H1 (cell line): Measurements from ENCODE around the gene COQ8B. TPM values are rescaled to one million over a fixed set of nuclear protein-coding genes. Genes with fewer than 3 reads are reported as not detected.

Experiments used
- CTCF ChIA-PET: fragments of 300-600 bp; sonication (Branson Sonifier 250); formaldehyde crosslinking; loops from one replicate; lab custom pipeline; 2021; ENCODE audit not compliant: partially characterized antibody; lab: Charles Lee
- POLR2A ChIA-PET: fragments of 300-600 bp; sonication (Branson Sonifier 250); formaldehyde crosslinking; loops from one replicate; lab custom pipeline; 2021; ENCODE audit warnings: inconsistent platforms; ENCODE audit not compliant: partially characterized antibody; lab: Charles Lee
- DNase-seq, 2 experiments: peaks; one replicate each; pipeline versions ENCODE4 v3.0.0 to v3.0.0-alpha.2; 2010 to 2022; ENCODE audit warnings: low spot score in 2 of 2, low read depth in 1 of 2, mixed read lengths in 1 of 2
- FAIRE-seq: peaks from 2 replicates; lab custom pipeline; 2011; peaks lifted over from hg19 to GRCh38; lab: Jason Lieb, UNC
- H2AFZ ChIP-seq: 2 replicates; pipeline ENCODE4 v1.8.1; 2012; ENCODE audit warnings: low read length, inconsistent platforms
- H2AK5ac ChIP-seq: 2 replicates; pipeline ENCODE4 v1.6.1; 2013; ENCODE audit warnings: low read depth, low read length
- H2BK120ac ChIP-seq: replicated peaks from 2 replicates; pipeline ENCODE3; 2013; ENCODE audit warnings: low read depth, low read length, inconsistent platforms
- H2BK12ac ChIP-seq: 2 replicates; pipeline ENCODE4 v1.6.1; 2013; ENCODE audit warnings: low read depth, low read length
- H2BK15ac ChIP-seq: 2 replicates; pipeline ENCODE4 v1.6.1; 2013; ENCODE audit warnings: low read length
- H2BK20ac ChIP-seq: 2 replicates; pipeline ENCODE4 v1.6.1; 2013; ENCODE audit warnings: low read length
- H2BK5ac ChIP-seq: 2 replicates; pipeline ENCODE4 v1.6.1; 2013; ENCODE audit warnings: low read depth, low read length
- H3K14ac ChIP-seq: 2 replicates; pipeline ENCODE4 v1.6.1; 2013; ENCODE audit warnings: inconsistent platforms; ENCODE audit not compliant: insufficient read length
- H3K18ac ChIP-seq: 2 replicates; pipeline ENCODE4 v1.6.1; 2013; ENCODE audit warnings: low read length; ENCODE audit errors: extremely low read depth
- H3K23ac ChIP-seq: 2 replicates; pipeline ENCODE4 v1.6.1; 2013; ENCODE audit warnings: inconsistent platforms; ENCODE audit not compliant: insufficient read length
- H3K23me2 ChIP-seq: 2 replicates; pipeline ENCODE4 v1.6.1; 2013; ENCODE audit warnings: low read depth, low read length
- H3K27ac ChIP-seq: 2 replicates; pipeline ENCODE4 v1.6.1; 2011; ENCODE audit warnings: low read depth, low read length, inconsistent platforms
- H3K27me3 ChIP-seq, 4 experiments: replicated peaks in 1 of 4; 1 replicate in 1 of 4; 2 replicates in 3 of 4; pipeline versions ENCODE4 v1.6.1 to v1.8.1; 2011 to 2013; ENCODE audit warnings: low read length in 3 of 4, mild to moderate bottlenecking in 3 of 4, inconsistent platforms in 2 of 4, mixed read lengths in 2 of 4, moderate library complexity in 1 of 4; ENCODE audit not compliant: control insufficient read depth in 3 of 4, insufficient read depth in 3 of 4; ENCODE audit errors: extremely low read depth in 1 of 4
- H3K36me3 ChIP-seq, 4 experiments: 2 replicates each; pipeline versions ENCODE4 v1.6.1 to v1.8.1; 2011 to 2013; ENCODE audit warnings: mild to moderate bottlenecking in 4 of 4, low read length in 3 of 4, moderate library complexity in 2 of 4, control low read depth in 1 of 4, inconsistent platforms in 1 of 4; ENCODE audit not compliant: insufficient read depth in 4 of 4, control insufficient read depth in 2 of 4
- H3K4ac ChIP-seq: replicated peaks from 2 replicates; pipeline ENCODE3; 2013; ENCODE audit warnings: low read length, low read depth, mixed read lengths, inconsistent platforms; ENCODE audit not compliant: insufficient read length
- H3K4me1 ChIP-seq, 4 experiments: replicated peaks in 1 of 4; 1 replicate in 1 of 4; 2 replicates in 3 of 4; pipeline versions ENCODE4 v1.6.1 to v1.8.1; 2011 to 2013; ENCODE audit warnings: low read length in 3 of 4, inconsistent platforms in 2 of 4, mixed read lengths in 1 of 4; ENCODE audit not compliant: insufficient read depth in 4 of 4, control insufficient read depth in 3 of 4
- H3K4me2 ChIP-seq, 2 experiments: 2 replicates each; pipeline versions ENCODE4 v1.6.1 to v1.8.1; 2011 to 2013; ENCODE audit warnings: low read depth in 2 of 2, low read length in 2 of 2, control low read depth in 1 of 2, inconsistent platforms in 1 of 2, mild to moderate bottlenecking in 1 of 2; ENCODE audit not compliant: insufficient read depth in 1 of 2
- H3K4me3 ChIP-seq, 4 experiments: fragments of 200-600, 300-600 bp in 1 of 4; sonication (generic), shearing (Covaris generic), sonication (Bioruptor Twin) in 1 of 4; 2 replicates each; pipeline versions ENCODE4 v1.5.1 to v1.8.1; 2011 to 2016; ENCODE audit warnings: low read length in 4 of 4, low read depth in 3 of 4, control low read depth in 2 of 4, inconsistent platforms in 2 of 4, mild to moderate bottlenecking in 2 of 4, mixed read lengths in 1 of 4, moderate library complexity in 1 of 4; ENCODE audit not compliant: insufficient read depth in 2 of 4; ENCODE audit errors: extremely low read depth in 1 of 4
- H3K56ac ChIP-seq: replicated peaks from 2 replicates; pipeline ENCODE3; 2013; ENCODE audit warnings: low read depth, mild to moderate bottlenecking, mixed read lengths, low read length, inconsistent platforms; ENCODE audit not compliant: insufficient read length
- H3K79me1 ChIP-seq: 2 replicates; pipeline ENCODE4 v1.6.1; 2013; ENCODE audit warnings: low read depth, low read length, control low read depth
- H3K79me2 ChIP-seq, 2 experiments: 2 replicates each; pipeline versions ENCODE4 v1.6.1 to v1.8.1; 2012 to 2013; ENCODE audit warnings: low read length in 2 of 2, mild to moderate bottlenecking in 2 of 2, inconsistent platforms in 1 of 2; ENCODE audit not compliant: insufficient read depth in 2 of 2, control insufficient read depth in 1 of 2
- H3K9ac ChIP-seq, 4 experiments: replicated peaks in 1 of 4; 1 replicate in 1 of 4; 2 replicates in 3 of 4; pipeline versions ENCODE4 v1.6.1 to v1.8.1; 2011 to 2013; ENCODE audit warnings: low read depth in 3 of 4, low read length in 3 of 4, control low read depth in 2 of 4, mild to moderate bottlenecking in 2 of 4, moderate library complexity in 2 of 4, inconsistent platforms in 1 of 4; ENCODE audit errors: extremely low read depth in 1 of 4
- H3K9me3 ChIP-seq, 2 experiments: 2 replicates each; pipeline versions ENCODE4 v1.6.1 to v1.8.1; 2012 to 2013; ENCODE audit warnings: mild to moderate bottlenecking in 2 of 2, moderate library complexity in 2 of 2, control low read depth in 1 of 2, inconsistent platforms in 1 of 2, low read depth in 1 of 2, low read length in 1 of 2, mixed read lengths in 1 of 2; ENCODE audit not compliant: insufficient read depth in 2 of 2
- H4K20me1 ChIP-seq, 2 experiments: replicated peaks in 1 of 2; 2 replicates each; pipeline versions ENCODE3 to v1.8.1; 2011 to 2013; ENCODE audit warnings: inconsistent platforms in 2 of 2, low read length in 2 of 2, mild to moderate bottlenecking in 1 of 2; ENCODE audit not compliant: insufficient read depth in 2 of 2, control insufficient read depth in 1 of 2
- H4K5ac ChIP-seq: 2 replicates; pipeline ENCODE4 v1.6.1; 2013; ENCODE audit warnings: low read length, low read depth, mixed read lengths, inconsistent platforms; ENCODE audit not compliant: insufficient read length
- H4K8ac ChIP-seq: 2 replicates; pipeline ENCODE4 v1.8.0; 2013; ENCODE audit warnings: mild to moderate bottlenecking, moderate library complexity, low read length, inconsistent platforms; ENCODE audit not compliant: insufficient read depth; ENCODE audit errors: extremely low read depth
- H4K91ac ChIP-seq: replicated peaks from 2 replicates; pipeline ENCODE3; 2013; ENCODE audit warnings: low read length, mixed read lengths, inconsistent platforms; ENCODE audit not compliant: insufficient read length
- ASH2L ChIP-seq: fragments of 200-600, 300-600 bp; sonication (generic); IDR thresholded peaks from one replicate; pipeline ENCODE4 v1.7.1; 2017; ENCODE audit warnings: low read length
- CREB1 ChIP-seq: IDR thresholded peaks from 2 replicates; pipeline ENCODE4 v1.6.1; 2012; ENCODE audit warnings: inconsistent platforms
- CTCF ChIP-seq, 3 experiments: IDR thresholded peaks; 1 replicate in 2 of 3; 2 replicates in 1 of 3; pipeline versions ENCODE4 v1.5.1 to v1.6.1; 2011; ENCODE audit warnings: low read length in 3 of 3, mild to moderate bottlenecking in 3 of 3, inconsistent platforms in 2 of 3, low read depth in 1 of 3, moderate library complexity in 1 of 3; ENCODE audit not compliant: insufficient read depth in 1 of 3; ENCODE audit errors: control extremely low read depth in 1 of 3
- EGR1 ChIP-seq: IDR thresholded peaks from 2 replicates; pipeline ENCODE4 v1.6.1; 2011; ENCODE audit warnings: low read depth, low read length, borderline replicate concordance
- MAFK ChIP-seq: IDR thresholded peaks from 2 replicates; pipeline ENCODE4 v1.6.1; 2012; ENCODE audit warnings: low read depth, mild to moderate bottlenecking, improper control_type of control experiment, low read length
- POLR2A ChIP-seq, 2 experiments: IDR thresholded peaks; 1 replicate in 1 of 2; 2 replicates in 1 of 2; pipeline ENCODE4 v1.6.1; 2011; ENCODE audit warnings: low read depth in 2 of 2, low read length in 2 of 2, mild to moderate bottlenecking in 2 of 2; ENCODE audit errors: control extremely low read depth in 1 of 2
- RBBP5 ChIP-seq: IDR thresholded peaks from 2 replicates; pipeline ENCODE4 v1.7.1; 2012; ENCODE audit warnings: low read depth, mild to moderate bottlenecking, inconsistent platforms, low read length, moderate library complexity, borderline replicate concordance
- RXRA ChIP-seq: IDR thresholded peaks from 2 replicates; pipeline ENCODE4 v1.6.1; 2011; ENCODE audit warnings: low read depth, mild to moderate bottlenecking, low read length, moderate library complexity; ENCODE audit not compliant: insufficient read depth
- TAF1 ChIP-seq: IDR thresholded peaks from 2 replicates; pipeline ENCODE4 v1.6.1; 2011; ENCODE audit warnings: mild to moderate bottlenecking, low read depth, low read length
- USF2 ChIP-seq: IDR thresholded peaks from 2 replicates; pipeline ENCODE4 v1.6.1; 2011; ENCODE audit warnings: low read length, improper control_type of control experiment
- WGBS, 2 experiments: shearing (Covaris generic) in 1 of 2; methylation state at CpG; one replicate each; pipeline versions ENCODE4 v1.1.6 to v1.1.7; 2013 to 2015; ENCODE audit warnings: low lambda C conversion rate in 2 of 2, mixed read lengths in 2 of 2, inconsistent platforms in 1 of 2, low coverage in 1 of 2, missing lambda C conversion rate in 1 of 2; ENCODE audit not compliant: insufficient replicate concordance in 2 of 2, insufficient coverage in 1 of 2, insufficient read length in 1 of 2; ENCODE audit errors: extremely low coverage in 1 of 2, missing lambda C conversion rate in 1 of 2; 5-methylcytosine and 5-hydroxymethylcytosine counted together
- polyA plus RNA-seq, 7 experiments: library from polyadenylated mRNA; depleted of rRNA in 3 of 7; stranded (reverse) in 5 of 7; unstranded in 2 of 7; fragments of >200 nt in 5 of 7; fragments of 200-250 nt in 2 of 7; gene quantifications; 1 replicate in 5 of 7; 2 replicates in 1 of 7; 4 replicates in 1 of 7; pipeline versions ENCODE4 v1.2.1 to v1.2.3, GENCODE V29; 2011 to 2013; ENCODE audit warnings: missing spikeins in 2 of 7, mixed read lengths in 2 of 7
- total RNA-seq: library from RNA; stranded (reverse); fragmentation: NEBNext Ultra II Directional; extraction: Animal tissue kit (Norgen Biotek cat#: 25700); gene quantifications from 2 replicates; pipeline ENCODE4 v1.2.1, GENCODE V29; 2021

Gene COQ8B
- total and polyA plus RNA-seq, 2 of the 8 experiments (the other 6 are each of a cell fraction or from before 2014, with no cell fraction given) = 41.7 to 46.1 TPM

GRCh38 chr19:40716031-40716481, 630 bp downstream of the COQ8B start:
- peak overlapping the region in 3 of 4 experiments; percentile 67 to 90 (median 68); a peak in 6 of 7 replicates for H3K9ac ChIP-seq
- no peaks in the 10 kb centered on the region for H3K27me3 ChIP-seq
- no peak overlapping the region for H3K56ac ChIP-seq
- H3K14ac ChIP-seq = no peak overlapping the region
- H2BK15ac ChIP-seq = no peak overlapping the region
- POLR2A ChIA-PET = interaction anchor here (0.9 to 2.4 kb wide), 13 partner anchors 14 to 90 kb away, joined by 3 to 28 read pairs (median 8); partner anchors contain the start of genes ACTMAP, EGLN2, NUMBL and SNRPA
- H3K27ac ChIP-seq = peak overlapping the region; percentile 74
- 7% methylated on average over 7 of the region's 8 CpGs; no CpG with 5 or more reads in 1 of the 2 experiments for WGBS, 2 experiments
- CTCF ChIA-PET = interaction anchor here (1.4 to 1.6 kb wide), 4 partner anchors 13 to 92 kb away, joined by 3 to 4 read pairs (median 3); no protein-coding TSS in a partner anchor
- peak overlapping the region; percentile 32; the same call in 1 of the 2 replicates for H2BK12ac ChIP-seq
- H2BK120ac ChIP-seq = no peak overlapping the region
- H4K5ac ChIP-seq = no peak overlapping the region
- no peak overlapping the region for H3K18ac ChIP-seq
- H4K8ac ChIP-seq = no peak overlapping the region
- peak overlapping the region; percentile 96 to 100 for H3K4me2 ChIP-seq
- peaks cover 0 to 25% (median 8%) of the 10 kb centered on the region in 4 experiments; a peak in 6 of 7 replicates for H3K4me1 ChIP-seq
- H2BK5ac ChIP-seq = peak overlapping the region; percentile 96
- no peak overlapping the region for H3K23ac ChIP-seq
- peaks cover 0 to 9% (median 5%) of the 10 kb centered on the region in 4 experiments; a peak in 6 of 8 replicates for H3K36me3 ChIP-seq
- no peak overlapping the region; the same call in 1 of the 2 replicates for H2AK5ac ChIP-seq
- peak overlapping the region; percentile 72 to 94 (median 90) for H3K4me3 ChIP-seq
- FAIRE-seq (no peak), DNase-seq (peak in 1 of 2 experiments; percentile 49)
- no peak overlapping the region for H2BK20ac ChIP-seq
- H4K91ac ChIP-seq = no peak overlapping the region
- H3K79me2 ChIP-seq = peaks cover 0 to 33% of the 10 kb centered on the region in 2 experiments; a peak in 2 of 4 replicates
- peaks cover 23% of the 10 kb centered on the region for H3K23me2 ChIP-seq
- H3K4ac ChIP-seq = no peak overlapping the region
- H3K9me3 ChIP-seq = no peaks in the 10 kb centered on the region
- peaks cover 9% of the 10 kb centered on the region; the same call in 1 of the 2 replicates for H3K79me1 ChIP-seq
- H4K20me1 ChIP-seq = no peaks in the 10 kb centered on the region
- H2AFZ ChIP-seq = no peak overlapping the region
- TF ChIP-seq EGR1 (no peak), RXRA (no peak), ASH2L (no peak), CREB1 (no peak), TAF1 (peak; percentile 14; the same call in 1 of the 2 replicates), RBBP5 (no peak), POLR2A (IDR thresholded peaks at IDR 0.05; ENCODE audit: control extremely low read depth in 1 of 2, low read depth in 2 of 2, low read length in 2 of 2) (no peak), USF2 (no peak), MAFK (no peak), CTCF (IDR thresholded peaks at IDR 0.05; ENCODE audit: control extremely low read depth in 1 of 3, insufficient read depth in 1 of 3, low read depth in 1 of 3, low read length in 3 of 3) (no peak)
